Measurements from ENCODE around the gene DLGAP3.

The DLGAP3 gene

DNA sequence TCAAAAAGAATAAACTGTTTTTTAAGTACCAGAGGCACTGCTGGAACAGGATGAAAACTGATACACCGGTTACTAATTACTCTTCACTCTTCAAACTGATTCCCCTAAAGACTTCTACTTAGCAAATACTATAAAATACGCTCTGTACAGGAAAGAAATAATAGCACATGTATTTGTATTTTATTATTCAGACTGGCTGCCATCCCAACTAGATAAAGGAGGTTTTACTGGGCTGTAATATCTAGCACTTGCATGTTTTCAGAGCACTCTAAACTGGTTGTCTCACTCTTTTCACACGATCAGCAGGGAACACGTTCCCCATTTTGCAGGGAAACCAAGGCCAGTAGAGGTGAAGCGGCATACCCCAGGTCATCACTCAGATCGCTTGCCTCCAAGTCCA is 79.1 kb downstream of the DLGAP3 start:
- TF ChIP-seq, protein P1, sequence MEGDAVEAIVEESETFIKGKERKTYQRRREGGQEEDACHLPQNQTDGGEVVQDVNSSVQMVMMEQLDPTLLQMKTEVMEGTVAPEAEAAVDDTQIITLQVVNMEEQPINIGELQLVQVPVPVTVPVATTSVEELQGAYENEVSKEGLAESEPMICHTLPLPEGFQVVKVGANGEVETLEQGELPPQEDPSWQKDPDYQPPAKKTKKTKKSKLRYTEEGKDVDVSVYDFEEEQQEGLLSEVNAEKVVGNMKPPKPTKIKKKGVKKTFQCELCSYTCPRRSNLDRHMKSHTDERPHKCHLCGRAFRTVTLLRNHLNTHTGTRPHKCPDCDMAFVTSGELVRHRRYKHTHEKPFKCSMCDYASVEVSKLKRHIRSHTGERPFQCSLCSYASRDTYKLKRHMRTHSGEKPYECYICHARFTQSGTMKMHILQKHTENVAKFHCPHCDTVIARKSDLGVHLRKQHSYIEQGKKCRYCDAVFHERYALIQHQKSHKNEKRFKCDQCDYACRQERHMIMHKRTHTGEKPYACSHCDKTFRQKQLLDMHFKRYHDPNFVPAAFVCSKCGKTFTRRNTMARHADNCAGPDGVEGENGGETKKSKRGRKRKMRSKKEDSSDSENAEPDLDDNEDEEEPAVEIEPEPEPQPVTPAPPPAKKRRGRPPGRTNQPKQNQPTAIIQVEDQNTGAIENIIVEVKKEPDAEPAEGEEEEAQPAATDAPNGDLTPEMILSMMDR (IDR thresholded peaks at IDR 0.05; ENCODE audit: low read depth, low read length) = no peak
- Histone ChIP-seq H3K36me3 (peaks cover 24% of the 10 kb centered on the region), H3K4me3 (ENCODE audit: low read depth, low read length) (no peak overlapping the region), H3K9me3 (ENCODE audit: severe bottlenecking) (no peaks in the 10 kb centered on the region), H3K27me3 (ENCODE audit: insufficient read depth, low read depth, severe bottlenecking) (no peaks in the 10 kb centered on the region), H3K27ac (no peak overlapping the region)
- DNase-seq = no peak

DNA sequence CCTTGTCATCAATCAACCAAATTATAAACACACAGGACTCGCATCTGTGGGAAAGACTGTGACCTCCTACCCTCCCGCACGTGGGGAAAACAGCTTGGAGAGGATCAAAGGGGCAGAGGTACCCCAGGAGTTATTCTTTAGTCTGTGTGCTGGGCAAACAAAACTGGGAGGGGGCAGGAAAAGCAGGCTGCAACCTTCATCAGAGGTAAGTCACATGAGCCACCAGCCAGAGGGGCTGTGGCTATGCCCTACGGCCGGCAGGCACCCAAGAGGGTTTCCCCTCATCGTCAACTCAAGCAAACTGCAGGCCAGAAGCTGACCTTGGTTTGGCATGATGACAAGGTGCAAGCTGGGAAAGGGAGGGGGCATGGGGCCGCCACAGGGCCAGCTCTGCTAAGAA is 82.4 kb downstream of the DLGAP3 start:
- Histone ChIP-seq H3K9me3 (ENCODE audit: severe bottlenecking) (no peaks in the 10 kb centered on the region), H3K36me3 (no peaks in the 10 kb centered on the region), H3K4me3 (ENCODE audit: low read depth, low read length) (no peak overlapping the region), H3K27me3 (ENCODE audit: insufficient read depth, low read depth, severe bottlenecking) (no peaks in the 10 kb centered on the region), H3K27ac (no peak overlapping the region)
- DNase-seq = no peak
- TF ChIP-seq, protein P1 (IDR thresholded peaks at IDR 0.05; ENCODE audit: low read depth, low read length) = no peak

DNA sequence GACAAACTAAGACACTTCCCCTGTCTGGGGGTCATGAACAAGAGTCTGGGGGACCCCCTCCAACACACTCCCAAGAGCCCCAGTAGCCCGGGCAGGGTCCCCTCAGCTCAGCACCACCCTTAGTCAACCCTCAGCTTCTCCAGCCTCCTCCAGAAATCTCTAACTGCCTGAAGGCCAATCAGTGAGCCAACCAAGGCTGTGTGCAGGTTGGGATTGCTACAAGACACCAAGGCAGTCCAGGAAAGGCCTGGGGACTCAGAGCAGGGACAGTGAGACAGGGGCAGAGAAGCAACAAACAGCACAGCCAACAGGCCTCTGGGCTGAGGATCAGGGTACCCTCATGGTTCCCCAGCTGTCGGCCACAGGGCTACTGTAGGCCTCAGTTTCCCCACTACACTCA is 83.2 kb downstream of the DLGAP3 start:
- no peaks in the 10 kb centered on the region for H3K27me3 ChIP-seq (ENCODE audit: insufficient read depth, low read depth, severe bottlenecking)
- DNase-seq = no peak
- H3K27ac ChIP-seq = no peak overlapping the region
- H3K9me3 ChIP-seq (ENCODE audit: severe bottlenecking) = no peaks in the 10 kb centered on the region
- H3K4me3 ChIP-seq (ENCODE audit: low read depth, low read length) = no peak overlapping the region
- no peaks in the 10 kb centered on the region for H3K36me3 ChIP-seq
- TF ChIP-seq, protein P1 (IDR thresholded peaks at IDR 0.05; ENCODE audit: low read depth, low read length) = no peak

DNA sequence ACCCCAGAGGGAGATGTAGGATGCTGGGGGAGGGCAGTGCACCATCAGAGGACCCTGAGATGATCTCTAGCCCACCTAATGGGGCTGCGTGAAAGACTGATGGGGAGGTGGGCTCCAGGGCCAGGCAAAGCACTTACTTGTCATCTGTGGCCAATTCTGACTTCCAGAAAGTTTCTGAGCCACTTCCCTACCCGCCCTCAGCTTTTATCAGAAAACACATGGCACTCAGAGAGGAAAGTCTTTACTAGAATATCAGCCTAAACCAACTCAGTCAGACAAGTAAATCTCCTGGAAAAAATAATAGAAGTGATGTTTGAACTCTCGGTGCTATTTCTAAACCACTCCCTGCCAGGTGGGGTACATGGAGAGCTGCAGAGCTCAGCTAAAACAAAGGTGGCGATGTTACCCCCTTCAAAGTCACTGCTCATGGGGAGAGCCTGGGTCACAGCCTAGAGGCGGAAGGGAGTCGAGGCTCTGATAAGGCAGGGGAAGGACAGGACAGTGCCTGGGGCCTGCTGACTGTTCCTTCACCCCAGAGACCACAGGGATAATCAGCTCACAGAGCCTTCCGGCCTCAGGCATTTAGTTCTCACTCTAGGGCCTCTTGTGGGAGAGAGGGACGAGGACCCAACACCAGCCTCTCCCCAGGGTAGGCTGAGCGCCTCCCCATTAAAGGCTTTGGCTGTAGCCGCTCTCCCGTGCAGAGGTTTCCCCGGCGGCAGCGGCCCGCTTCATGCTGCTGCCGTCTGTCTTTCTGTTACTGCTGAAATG is 84.1 kb downstream of the DLGAP3 start:
- Histone ChIP-seq H3K4me3 (ENCODE audit: low read depth, low read length) (no peak overlapping the region), H3K27me3 (ENCODE audit: insufficient read depth, low read depth, severe bottlenecking) (no peaks in the 10 kb centered on the region), H3K27ac (no peak overlapping the region), H3K9me3 (ENCODE audit: severe bottlenecking) (no peaks in the 10 kb centered on the region), H3K36me3 (no peaks in the 10 kb centered on the region)
- no peak for DNase-seq
- TF ChIP-seq, protein P1 (IDR thresholded peaks at IDR 0.05; ENCODE audit: low read depth, low read length) = no peak

DNA sequence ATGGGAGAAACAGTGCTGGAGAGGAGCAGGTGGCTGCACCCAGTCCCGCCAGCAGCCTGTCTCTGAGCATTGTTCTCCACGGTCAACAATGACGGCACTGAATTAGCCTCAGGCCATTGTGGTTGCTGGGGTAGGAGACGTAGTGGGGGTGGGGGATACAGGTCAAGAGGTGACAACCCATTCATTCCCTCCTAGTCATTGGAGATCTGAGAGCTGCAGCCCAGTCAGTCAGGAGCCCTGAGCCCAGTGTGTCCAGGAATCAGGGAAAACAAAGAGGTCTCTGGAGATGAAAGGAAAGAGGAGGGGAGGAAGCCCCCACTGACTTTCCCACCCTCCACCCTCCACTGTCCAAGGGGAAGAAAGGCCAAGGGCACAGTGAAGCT is 85.2 kb downstream of the DLGAP3 start:
- Histone ChIP-seq H3K27me3 (ENCODE audit: insufficient read depth, low read depth, severe bottlenecking) (no peaks in the 10 kb centered on the region), H3K27ac (no peak overlapping the region), H3K36me3 (no peaks in the 10 kb centered on the region), H3K4me3 (ENCODE audit: low read depth, low read length) (no peak overlapping the region), H3K9me3 (ENCODE audit: severe bottlenecking) (no peaks in the 10 kb centered on the region)
- TF ChIP-seq, protein P1 (IDR thresholded peaks at IDR 0.05; ENCODE audit: low read depth, low read length) = no peak
- DNase-seq = no peak
